HL-60 (cell line): Measurements from ENCODE around the gene BNIP1.

Experiments used
- DNase-seq, 2 experiments: peaks; one replicate each; pipeline ENCODE4 v3.0.0-alpha.2; 2010 to 2020; ENCODE audit warnings: low read depth in 1 of 2, low spot score in 1 of 2
- H3K27ac ChIP-seq: fragments of 250-450 bp; sonication (Bioruptor Pico); replicated peaks from 2 replicates; pipeline ENCODE4 v1.5.1; 2020; ENCODE audit warnings: mild to moderate bottlenecking, moderate library complexity
- H3K27me3 ChIP-seq: fragments of 250-450 bp; sonication (Bioruptor Pico); 2 replicates; pipeline ENCODE4 v1.5.1; 2021; ENCODE audit warnings: mild to moderate bottlenecking, moderate library complexity; ENCODE audit not compliant: insufficient read depth, poor library complexity, severe bottlenecking
- H3K4me3 ChIP-seq: replicated peaks from 2 replicates; pipeline ENCODE4 v1.5.1; 2011; ENCODE audit warnings: mild to moderate bottlenecking, control low read depth, low read length; ENCODE audit not compliant: insufficient read depth
- CTCF ChIP-seq: IDR thresholded peaks from one replicate; pipeline ENCODE4 v1.5.1; 2011; ENCODE audit warnings: low read length, control low read depth, inconsistent platforms; ENCODE audit not compliant: insufficient read depth
- GABPA ChIP-seq: IDR thresholded peaks from 2 replicates; pipeline ENCODE4 v1.6.1; 2012; ENCODE audit warnings: low read depth
- POLR2AphosphoS5 ChIP-seq: IDR thresholded peaks from 2 replicates; pipeline ENCODE4 v1.6.1; 2012; ENCODE audit warnings: low read depth
- REST ChIP-seq: IDR thresholded peaks from 2 replicates; pipeline ENCODE4 v1.6.1; 2012; ENCODE audit warnings: low read depth; ENCODE audit not compliant: insufficient replicate concordance
- SPI1 ChIP-seq: IDR thresholded peaks from 2 replicates; pipeline ENCODE4 v1.6.1; 2012; ENCODE audit warnings: low read depth, mild to moderate bottlenecking, borderline replicate concordance

Gene BNIP1

GRCh38 chr5:173101245-173101644, 43.1 kb upstream of the BNIP1 start:
- Histone ChIP-seq H3K4me3 (no peak overlapping the region), H3K27me3 (no peaks in the 10 kb centered on the region), H3K27ac (no peak overlapping the region)
- TF ChIP-seq REST (no peak), GABPA (no peak), SPI1 (no peak), POLR2AphosphoS5 (no peak), CTCF (no peak)
- no peak for DNase-seq

GRCh38 chr5:173103411-173103810, 40.9 kb upstream of the BNIP1 start:
- H3K27ac ChIP-seq = no peak overlapping the region
- TF ChIP-seq SPI1 (no peak), CTCF (no peak), GABPA (no peak), POLR2AphosphoS5 (no peak), REST (no peak)
- no peaks in the 10 kb centered on the region for H3K27me3 ChIP-seq
- no peak for DNase-seq
- no peak overlapping the region for H3K4me3 ChIP-seq

GRCh38 chr5:173108914-173109313, 35.4 kb upstream of the BNIP1 start:
- TF ChIP-seq POLR2AphosphoS5 (no peak), CTCF (no peak), REST (no peak), GABPA (no peak), SPI1 (no peak)
- no peak for DNase-seq
- Histone ChIP-seq H3K4me3 (no peak overlapping the region), H3K27me3 (no peaks in the 10 kb centered on the region), H3K27ac (no peak overlapping the region)
